ENCODE measurements around the gene IGFBP2. TPM values are rescaled to one million over a fixed set of nuclear protein-coding genes. Genes with fewer than 3 reads are reported as not detected.

The IGFBP2 gene
- total and polyA plus RNA-seq, 2 experiments from 2014 or later = 163 to 338 TPM

DNA sequence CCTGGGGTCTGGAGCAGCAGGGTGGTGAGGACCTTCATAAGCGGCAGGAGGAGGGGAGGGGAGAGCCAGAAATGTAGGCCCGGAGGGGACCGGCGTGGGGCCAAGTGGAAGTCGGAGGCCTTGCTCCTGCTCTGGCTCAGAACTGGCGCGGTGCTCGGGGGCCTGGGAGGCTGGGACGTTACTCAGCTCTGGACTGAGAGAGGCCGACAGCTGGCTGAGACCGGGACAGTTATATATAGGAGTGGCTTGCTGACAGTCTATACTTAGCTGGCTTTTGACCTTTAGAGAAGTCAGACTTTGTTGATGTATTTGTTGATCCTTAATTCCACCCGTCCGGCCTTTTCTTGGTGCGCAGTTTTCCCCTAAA is 46.4 kb downstream of the IGFBP2 start:
- no peak overlapping the region for H3K27ac ChIP-seq
- H3K4me2 ChIP-seq = no peak overlapping the region
- H3K79me2 ChIP-seq = peaks cover 7% of the 10 kb centered on the region
- H3K27me3 ChIP-seq = no peaks in the 10 kb centered on the region
- H3K4me3 ChIP-seq = no peak overlapping the region
- no peak for DNase-seq (ENCODE audit: low spot score)
- TF ChIP-seq, protein P1, sequence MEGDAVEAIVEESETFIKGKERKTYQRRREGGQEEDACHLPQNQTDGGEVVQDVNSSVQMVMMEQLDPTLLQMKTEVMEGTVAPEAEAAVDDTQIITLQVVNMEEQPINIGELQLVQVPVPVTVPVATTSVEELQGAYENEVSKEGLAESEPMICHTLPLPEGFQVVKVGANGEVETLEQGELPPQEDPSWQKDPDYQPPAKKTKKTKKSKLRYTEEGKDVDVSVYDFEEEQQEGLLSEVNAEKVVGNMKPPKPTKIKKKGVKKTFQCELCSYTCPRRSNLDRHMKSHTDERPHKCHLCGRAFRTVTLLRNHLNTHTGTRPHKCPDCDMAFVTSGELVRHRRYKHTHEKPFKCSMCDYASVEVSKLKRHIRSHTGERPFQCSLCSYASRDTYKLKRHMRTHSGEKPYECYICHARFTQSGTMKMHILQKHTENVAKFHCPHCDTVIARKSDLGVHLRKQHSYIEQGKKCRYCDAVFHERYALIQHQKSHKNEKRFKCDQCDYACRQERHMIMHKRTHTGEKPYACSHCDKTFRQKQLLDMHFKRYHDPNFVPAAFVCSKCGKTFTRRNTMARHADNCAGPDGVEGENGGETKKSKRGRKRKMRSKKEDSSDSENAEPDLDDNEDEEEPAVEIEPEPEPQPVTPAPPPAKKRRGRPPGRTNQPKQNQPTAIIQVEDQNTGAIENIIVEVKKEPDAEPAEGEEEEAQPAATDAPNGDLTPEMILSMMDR (IDR thresholded peaks at IDR 0.05; ENCODE audit: poor library complexity) = no peak
- TF ChIP-seq EZH2 (IDR thresholded peaks at IDR 0.05; ENCODE audit: borderline replicate concordance) = no peak
- TF ChIP-seq EZH2phosphoT487 (IDR thresholded peaks at IDR 0.05; ENCODE audit: low read depth, severe bottlenecking, unreplicated experiment) = no peak
- H3K9me2 ChIP-seq (replicated peaks; ENCODE audit: insufficient read depth) = no peaks in the 10 kb centered on the region
- no peaks in the 10 kb centered on the region for H3K36me3 ChIP-seq (replicated peaks; ENCODE audit: insufficient read depth, low read depth)
- no peaks in the 10 kb centered on the region for H3K9me3 ChIP-seq (ENCODE audit: low read depth)
- 85% methylated on average over 13 of the region's 14 CpGs for WGBS (ENCODE audit: low lambda C conversion rate, missing lambda C conversion rate)
- H2AFZ ChIP-seq = no peak overlapping the region
- H3K4me1 ChIP-seq (ENCODE audit: insufficient read depth) = peaks cover 7% of the 10 kb centered on the region
- peaks cover 21% of the 10 kb centered on the region for H4K20me1 ChIP-seq (ENCODE audit: insufficient read depth, poor library complexity, severe bottlenecking)

DNA sequence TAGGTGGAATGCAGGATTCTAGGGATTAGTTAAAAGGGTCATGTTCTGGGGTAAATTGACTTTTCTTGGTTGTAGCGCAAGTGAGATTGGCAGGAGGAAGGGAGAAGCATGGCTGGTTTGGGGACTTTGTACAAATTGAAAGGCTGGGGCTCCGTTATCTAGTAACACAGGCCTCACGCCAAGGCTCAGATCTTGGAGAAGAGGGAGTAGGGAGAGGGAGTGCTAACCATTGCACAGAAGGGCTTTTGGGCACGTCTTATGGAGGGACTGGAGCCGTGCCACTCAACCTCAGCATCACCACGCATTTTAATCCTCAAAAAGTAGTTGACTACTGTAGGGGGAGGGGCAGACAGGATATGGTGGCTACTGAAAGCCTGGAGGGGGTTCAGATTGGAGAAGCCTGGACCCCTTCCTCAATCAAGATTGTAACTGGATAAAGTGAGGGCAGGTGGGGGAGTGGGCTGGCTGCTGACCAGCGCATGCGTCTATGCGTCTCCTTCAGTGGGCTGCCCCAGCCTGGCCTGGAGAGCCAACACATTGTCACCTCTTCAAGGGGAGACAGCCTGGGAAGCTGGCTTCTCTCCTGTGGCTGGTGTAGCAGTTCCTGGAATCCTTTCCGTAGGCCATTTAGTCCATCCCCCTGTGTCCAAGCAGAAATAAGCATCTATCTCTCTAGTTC is 47.9 kb downstream of the IGFBP2 start:
- Histone ChIP-seq H3K27me3 (no peaks in the 10 kb centered on the region), H3K4me1 (ENCODE audit: insufficient read depth) (peaks cover 7% of the 10 kb centered on the region), H3K9me3 (ENCODE audit: low read depth) (no peaks in the 10 kb centered on the region), H3K36me3 (replicated peaks; ENCODE audit: insufficient read depth, low read depth) (no peaks in the 10 kb centered on the region), H4K20me1 (ENCODE audit: insufficient read depth, poor library complexity, severe bottlenecking) (peaks cover 35% of the 10 kb centered on the region), H3K4me2 (no peak overlapping the region), H3K79me2 (peaks cover 16% of the 10 kb centered on the region), H2AFZ (no peak overlapping the region), H3K27ac (no peak overlapping the region), H3K4me3 (no peak overlapping the region), H3K9me2 (replicated peaks; ENCODE audit: insufficient read depth) (no peaks in the 10 kb centered on the region)
- 91% methylated on average over 10 of the region's 10 CpGs for WGBS (ENCODE audit: low lambda C conversion rate, missing lambda C conversion rate)
- no peak for TF ChIP-seq EZH2phosphoT487 (IDR thresholded peaks at IDR 0.05; ENCODE audit: low read depth, severe bottlenecking, unreplicated experiment)
- TF ChIP-seq, protein P1 (IDR thresholded peaks at IDR 0.05; ENCODE audit: poor library complexity) = no peak
- TF ChIP-seq EZH2 (IDR thresholded peaks at IDR 0.05; ENCODE audit: borderline replicate concordance) = no peak
- no peak for DNase-seq (ENCODE audit: low spot score)

DNA sequence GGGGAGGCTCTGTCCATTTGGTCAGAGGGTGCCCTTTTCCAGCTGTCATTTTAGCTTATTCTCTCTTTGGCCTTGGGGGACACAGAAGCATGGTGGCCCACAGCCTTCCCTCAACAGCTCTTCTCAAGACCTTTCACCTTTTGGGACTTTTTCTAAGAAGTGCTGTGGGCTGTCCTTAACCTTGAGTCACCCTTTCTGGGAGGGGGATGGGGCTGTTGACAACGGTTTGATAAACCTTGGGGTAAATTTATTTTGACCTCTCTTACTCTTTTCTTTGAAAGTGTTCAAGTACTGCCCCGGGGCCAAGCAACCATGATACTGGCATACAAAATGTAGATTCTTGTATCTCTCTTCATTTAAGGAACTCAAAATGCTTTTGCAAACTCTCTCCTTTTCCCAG is 48.5 kb downstream of the IGFBP2 start:
- TF ChIP-seq EZH2 (IDR thresholded peaks at IDR 0.05; ENCODE audit: borderline replicate concordance) (no peak), EZH2phosphoT487 (IDR thresholded peaks at IDR 0.05; ENCODE audit: low read depth, severe bottlenecking, unreplicated experiment) (no peak)
- TF ChIP-seq, protein P1 (IDR thresholded peaks at IDR 0.05; ENCODE audit: poor library complexity) = no peak
- Histone ChIP-seq H3K36me3 (replicated peaks; ENCODE audit: insufficient read depth, low read depth) (no peaks in the 10 kb centered on the region), H2AFZ (no peak overlapping the region), H3K4me2 (no peak overlapping the region), H3K9me2 (replicated peaks; ENCODE audit: insufficient read depth) (no peaks in the 10 kb centered on the region), H3K9me3 (ENCODE audit: low read depth) (no peaks in the 10 kb centered on the region), H4K20me1 (ENCODE audit: insufficient read depth, poor library complexity, severe bottlenecking) (peaks cover 41% of the 10 kb centered on the region), H3K4me3 (no peak overlapping the region), H3K4me1 (ENCODE audit: insufficient read depth) (peaks cover 7% of the 10 kb centered on the region), H3K79me2 (peaks cover 16% of the 10 kb centered on the region), H3K27me3 (no peaks in the 10 kb centered on the region), H3K27ac (no peak overlapping the region)
- no peak for DNase-seq (ENCODE audit: low spot score)
- WGBS (ENCODE audit: low lambda C conversion rate, missing lambda C conversion rate) = 64% methylated on average over 2 of the region's 2 CpGs
